GM23338 (cell line): Measurements from ENCODE around the gene ALMS1. TPM values are rescaled to one million over a fixed set of nuclear protein-coding genes. Genes with fewer than 3 reads are reported as not detected.
"Not testable (repeated sequence)": the region's sequence is repeated elsewhere in the genome, so short reads cannot be mapped to it uniquely, and the experiment has no call there.

Source experiments
- ATAC-seq: fragments of 200-7000 bp; cut with Tn5 transposase; 3 replicates; pipeline ENCODE4 v1.9.1; 2020
- DNase-seq: peaks from one replicate; pipeline ENCODE4 v3.0.0-alpha.2; 2015; ENCODE audit warnings: low spot score
- H2AFZ ChIP-seq: fragments of 200-600 bp; sonication (generic); 2 replicates; pipeline ENCODE4 v1.8.0; 2016; ENCODE audit warnings: antibody characterized with exemption, mild to moderate bottlenecking, moderate library complexity
- H3F3A ChIP-seq: fragments of 200-600 bp; sonication (generic); replicated peaks from 2 replicates; pipeline ENCODE4 v1.8.0; 2017; ENCODE audit warnings: antibody characterized with exemption, mixed run types, low read depth
- H3K27ac ChIP-seq: fragments of 200-600 bp; sonication (generic); 2 replicates; pipeline ENCODE4 v1.6.1; 2016; ENCODE audit warnings: low read depth
- H3K27me3 ChIP-seq: fragments of 200-600 bp; sonication (generic); 2 replicates; pipeline ENCODE4 v1.8.0; 2016; ENCODE audit warnings: mild to moderate bottlenecking, mixed run types, moderate library complexity; ENCODE audit not compliant: insufficient read depth
- H3K36me3 ChIP-seq: fragments of 200-600 bp; sonication (generic); 2 replicates; pipeline ENCODE4 v1.8.0; 2016; ENCODE audit warnings: mild to moderate bottlenecking; ENCODE audit not compliant: insufficient read depth
- H3K4me1 ChIP-seq: fragments of 200-600 bp; sonication (generic); 2 replicates; pipeline ENCODE4 v1.8.0; 2016; ENCODE audit warnings: mild to moderate bottlenecking, moderate library complexity; ENCODE audit not compliant: insufficient read depth
- H3K4me2 ChIP-seq: fragments of 200-600 bp; sonication (generic); 2 replicates; pipeline ENCODE4 v1.7.1; 2017; ENCODE audit warnings: mixed run types
- H3K4me3 ChIP-seq: fragments of 200-600 bp; sonication (generic); 2 replicates; pipeline ENCODE4 v1.6.1; 2016; ENCODE audit warnings: mixed run types
- H3K79me2 ChIP-seq: fragments of 200-600 bp; sonication (generic); replicated peaks from 2 replicates; pipeline ENCODE4 v1.8.0; 2017; ENCODE audit warnings: mild to moderate bottlenecking; ENCODE audit not compliant: insufficient read depth
- H3K9me2 ChIP-seq: fragments of 200-600 bp; sonication (generic); 2 replicates; pipeline ENCODE4 v1.8.0; 2017; ENCODE audit not compliant: insufficient read depth
- H4K20me1 ChIP-seq: fragments of 200-600 bp; sonication (generic); replicated peaks from 2 replicates; pipeline ENCODE4 v1.8.0; 2017; ENCODE audit warnings: mild to moderate bottlenecking; ENCODE audit not compliant: insufficient read depth
- H3K27ac Mint-ChIP-seq: 2 replicates; pipeline ENCODE4 v1.8.0; 2020; ENCODE audit warnings: inconsistent platforms, mild to moderate bottlenecking, moderate library complexity, mixed read lengths
- H3K27me3 Mint-ChIP-seq: 3 replicates; pipeline ENCODE4 v1.8.0; 2022; ENCODE audit warnings: low read depth, mild to moderate bottlenecking, moderate library complexity, mixed read lengths, inconsistent platforms; ENCODE audit not compliant: insufficient read depth, poor library complexity
- H3K36me3 Mint-ChIP-seq: 3 replicates; pipeline ENCODE4 v1.8.0; 2021; ENCODE audit warnings: low read depth, mild to moderate bottlenecking, inconsistent platforms, moderate library complexity, mixed read lengths
- H3K4me1 Mint-ChIP-seq: 3 replicates; pipeline ENCODE4 v1.8.0; 2020; ENCODE audit warnings: mild to moderate bottlenecking, inconsistent platforms, mixed read lengths
- H3K4me3 Mint-ChIP-seq: 3 replicates; pipeline ENCODE4 v1.8.0; 2021; ENCODE audit warnings: moderate library complexity, mild to moderate bottlenecking, inconsistent platforms, mixed read lengths
- H3K9me3 Mint-ChIP-seq: 3 replicates; pipeline ENCODE4 v1.8.0; 2020; ENCODE audit warnings: moderate library complexity, mild to moderate bottlenecking, inconsistent platforms, mixed read lengths
- EZH2 ChIP-seq: fragments of 200-600 bp; sonication (generic); IDR thresholded peaks from one replicate; pipeline ENCODE4 v1.8.0; 2017; ENCODE audit warnings: antibody characterized with exemption, mild to moderate bottlenecking, low read depth; ENCODE audit not compliant: unreplicated experiment
- EZH2phosphoT487 ChIP-seq: fragments of 200-600 bp; sonication (generic); IDR thresholded peaks from one replicate; pipeline ENCODE4 v1.8.1; 2018; ENCODE audit warnings: antibody characterized with exemption; ENCODE audit not compliant: unreplicated experiment
- JUNB ChIP-seq: IDR thresholded peaks from one replicate; pipeline ENCODE4 v1.6.1; 2016; ENCODE audit warnings: antibody characterized with exemption; ENCODE audit not compliant: unreplicated experiment
- NANOG ChIP-seq: IDR thresholded peaks from 2 replicates; pipeline ENCODE4 v1.6.1; 2016; ENCODE audit warnings: antibody characterized with exemption, borderline replicate concordance
- POLR2AphosphoS5 ChIP-seq: IDR thresholded peaks from 2 replicates; pipeline ENCODE4 v1.6.1; 2016; ENCODE audit warnings: antibody characterized with exemption, low read depth
- STAT1 ChIP-seq: IDR thresholded peaks from one replicate; pipeline ENCODE4 v1.6.1; 2016; ENCODE audit warnings: antibody characterized with exemption; ENCODE audit not compliant: unreplicated experiment
- ZNF114 ChIP-seq: fragments of 250-450 bp; sonication (Bioruptor Pico); IDR thresholded peaks from 2 replicates; pipeline ENCODE4 v1.5.0; 2020; ENCODE audit warnings: mild to moderate bottlenecking, moderate library complexity
- ZNF331 ChIP-seq: fragments of 250-450 bp; sonication (Bioruptor Pico); IDR thresholded peaks from 2 replicates; pipeline ENCODE4 v1.5.0; 2020; ENCODE audit warnings: low read depth, mild to moderate bottlenecking, moderate library complexity
- polyA plus RNA-seq: library from polyadenylated mRNA; unstranded; fragments of >200 nt; fragmentation: Nextera tagmentation; extraction: Ambion mirVana; gene quantifications from 2 replicates; pipeline ENCODE4 v1.2.1, GENCODE V29; 2016
- total RNA-seq: library from RNA; depleted of rRNA; stranded (reverse); fragments of >200 nt; shearing (Covaris generic); gene quantifications from 2 replicates; pipeline ENCODE4 v1.2.3, GENCODE V29; 2014
- TF ChIP-seq, protein P1 (sequence below), 2 experiments: fragments of 200-600 bp in 1 of 2; sonication (generic) in 1 of 2; conservative IDR thresholded peaks; 2 replicates each; pipeline versions ENCODE4 v1.5.1 to v1.6.1; 2016 to 2017; ENCODE audit warnings: antibody characterized with exemption in 2 of 2, low read depth in 2 of 2, mild to moderate bottlenecking in 2 of 2, moderate library complexity in 1 of 2
- TF ChIP-seq, protein P2 (sequence below): IDR thresholded peaks from one replicate; pipeline ENCODE4 v1.6.1; 2018; ENCODE audit warnings: antibody characterized with exemption; ENCODE audit not compliant: unreplicated experiment
- TF ChIP-seq, protein P3 (sequence below): IDR thresholded peaks from 2 replicates; pipeline ENCODE4 v1.6.1; 2016; ENCODE audit warnings: antibody characterized with exemption

Gene ALMS1
- total and polyA plus RNA-seq, 2 experiments from 2014 or later: 38.8 to 65.7 TPM

DNA sequence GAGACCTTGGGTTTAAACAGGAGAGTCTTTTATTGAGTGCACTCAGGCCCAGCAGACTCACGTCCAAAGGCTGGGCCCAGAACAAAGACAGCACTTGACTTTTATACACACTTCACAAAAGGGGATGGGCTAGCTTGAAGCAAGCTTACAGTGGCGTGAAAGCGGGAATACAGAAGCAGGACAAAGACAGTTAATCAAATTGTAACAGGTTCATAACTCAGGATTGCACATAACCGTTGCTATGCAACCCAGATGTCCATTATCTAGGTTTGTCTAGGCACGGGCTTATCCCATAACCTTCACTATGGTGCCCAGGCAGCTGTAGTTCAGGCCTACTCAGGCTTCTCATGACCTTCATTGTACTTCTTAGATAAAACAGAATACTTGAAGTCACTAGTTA lies 175.2 kb downstream of the ALMS1 start:
- not testable (repeated sequence) for H3K27me3 ChIP-seq, H2AFZ ChIP-seq, H3K79me2 ChIP-seq, H3K4me1 ChIP-seq, H3K36me3 Mint-ChIP-seq, H3K27me3 Mint-ChIP-seq, H3K9me2 ChIP-seq, H3F3A ChIP-seq, H4K20me1 ChIP-seq, H3K27ac ChIP-seq, DNase-seq, H3K4me2 ChIP-seq, H3K9me3 Mint-ChIP-seq, H3K4me3 ChIP-seq, H3K27ac Mint-ChIP-seq, H3K36me3 ChIP-seq, ATAC-seq, H3K4me3 Mint-ChIP-seq
- H3K4me1 Mint-ChIP-seq: peaks cover 11% of the 10 kb centered on the region; the same call in 2 of the 3 replicates

DNA sequence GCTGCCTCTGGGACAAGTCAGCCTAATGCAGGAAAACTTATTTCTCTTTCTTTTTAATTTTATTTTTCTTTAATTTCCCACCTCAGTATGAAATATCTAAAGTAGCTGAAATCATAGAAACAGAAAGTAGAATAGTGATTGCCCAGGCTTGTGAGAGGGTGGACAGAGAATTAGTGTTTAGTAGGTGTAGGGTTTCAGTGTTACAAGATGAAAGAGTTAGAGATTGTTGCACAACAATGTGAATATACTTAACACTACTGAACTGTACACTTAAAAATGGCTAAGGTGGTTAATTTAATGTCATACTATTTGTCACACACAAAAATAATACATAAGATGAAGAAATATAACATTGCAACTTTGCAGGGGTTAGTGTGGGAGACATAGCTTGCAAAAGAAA lies 175.8 kb downstream of the ALMS1 start:
- Histone ChIP-seq H3K9me2 (no peaks in the 10 kb centered on the region), H3K4me2 (no peak overlapping the region), H2AFZ (no peak overlapping the region), H3K36me3 (no peaks in the 10 kb centered on the region), H4K20me1 (no peaks in the 10 kb centered on the region), H3K4me1 (no peaks in the 10 kb centered on the region), H3K79me2 (no peaks in the 10 kb centered on the region), H3K4me3 (no peak overlapping the region), H3K27me3 (no peaks in the 10 kb centered on the region), H3K27ac (no peak overlapping the region), H3F3A (no peaks in the 10 kb centered on the region)
- no peak for ATAC-seq
- Mint-ChIP-seq H3K36me3 (peaks cover 7% of the 10 kb centered on the region), H3K9me3 (no peaks in the 10 kb centered on the region), H3K27me3 (no peaks in the 10 kb centered on the region), H3K27ac (no peak overlapping the region), H3K4me1 (peaks cover 11% of the 10 kb centered on the region; the same call in 2 of the 3 replicates), H3K4me3 (no peak overlapping the region)
- DNase-seq: no peak
- no peak for TF ChIP-seq STAT1
- TF ChIP-seq, protein P1, sequence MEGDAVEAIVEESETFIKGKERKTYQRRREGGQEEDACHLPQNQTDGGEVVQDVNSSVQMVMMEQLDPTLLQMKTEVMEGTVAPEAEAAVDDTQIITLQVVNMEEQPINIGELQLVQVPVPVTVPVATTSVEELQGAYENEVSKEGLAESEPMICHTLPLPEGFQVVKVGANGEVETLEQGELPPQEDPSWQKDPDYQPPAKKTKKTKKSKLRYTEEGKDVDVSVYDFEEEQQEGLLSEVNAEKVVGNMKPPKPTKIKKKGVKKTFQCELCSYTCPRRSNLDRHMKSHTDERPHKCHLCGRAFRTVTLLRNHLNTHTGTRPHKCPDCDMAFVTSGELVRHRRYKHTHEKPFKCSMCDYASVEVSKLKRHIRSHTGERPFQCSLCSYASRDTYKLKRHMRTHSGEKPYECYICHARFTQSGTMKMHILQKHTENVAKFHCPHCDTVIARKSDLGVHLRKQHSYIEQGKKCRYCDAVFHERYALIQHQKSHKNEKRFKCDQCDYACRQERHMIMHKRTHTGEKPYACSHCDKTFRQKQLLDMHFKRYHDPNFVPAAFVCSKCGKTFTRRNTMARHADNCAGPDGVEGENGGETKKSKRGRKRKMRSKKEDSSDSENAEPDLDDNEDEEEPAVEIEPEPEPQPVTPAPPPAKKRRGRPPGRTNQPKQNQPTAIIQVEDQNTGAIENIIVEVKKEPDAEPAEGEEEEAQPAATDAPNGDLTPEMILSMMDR (conservative IDR thresholded peaks at IDR 0.05; ENCODE audit: low read depth in 2 of 2): no peak
- TF ChIP-seq POLR2AphosphoS5: no peak
- TF ChIP-seq, protein P2, sequence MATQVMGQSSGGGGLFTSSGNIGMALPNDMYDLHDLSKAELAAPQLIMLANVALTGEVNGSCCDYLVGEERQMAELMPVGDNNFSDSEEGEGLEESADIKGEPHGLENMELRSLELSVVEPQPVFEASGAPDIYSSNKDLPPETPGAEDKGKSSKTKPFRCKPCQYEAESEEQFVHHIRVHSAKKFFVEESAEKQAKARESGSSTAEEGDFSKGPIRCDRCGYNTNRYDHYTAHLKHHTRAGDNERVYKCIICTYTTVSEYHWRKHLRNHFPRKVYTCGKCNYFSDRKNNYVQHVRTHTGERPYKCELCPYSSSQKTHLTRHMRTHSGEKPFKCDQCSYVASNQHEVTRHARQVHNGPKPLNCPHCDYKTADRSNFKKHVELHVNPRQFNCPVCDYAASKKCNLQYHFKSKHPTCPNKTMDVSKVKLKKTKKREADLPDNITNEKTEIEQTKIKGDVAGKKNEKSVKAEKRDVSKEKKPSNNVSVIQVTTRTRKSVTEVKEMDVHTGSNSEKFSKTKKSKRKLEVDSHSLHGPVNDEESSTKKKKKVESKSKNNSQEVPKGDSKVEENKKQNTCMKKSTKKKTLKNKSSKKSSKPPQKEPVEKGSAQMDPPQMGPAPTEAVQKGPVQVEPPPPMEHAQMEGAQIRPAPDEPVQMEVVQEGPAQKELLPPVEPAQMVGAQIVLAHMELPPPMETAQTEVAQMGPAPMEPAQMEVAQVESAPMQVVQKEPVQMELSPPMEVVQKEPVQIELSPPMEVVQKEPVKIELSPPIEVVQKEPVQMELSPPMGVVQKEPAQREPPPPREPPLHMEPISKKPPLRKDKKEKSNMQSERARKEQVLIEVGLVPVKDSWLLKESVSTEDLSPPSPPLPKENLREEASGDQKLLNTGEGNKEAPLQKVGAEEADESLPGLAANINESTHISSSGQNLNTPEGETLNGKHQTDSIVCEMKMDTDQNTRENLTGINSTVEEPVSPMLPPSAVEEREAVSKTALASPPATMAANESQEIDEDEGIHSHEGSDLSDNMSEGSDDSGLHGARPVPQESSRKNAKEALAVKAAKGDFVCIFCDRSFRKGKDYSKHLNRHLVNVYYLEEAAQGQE: no peak
- no peak for TF ChIP-seq ZNF114 (CRISPR knock-in tag)
- TF ChIP-seq EZH2: no peak
- no peak for TF ChIP-seq EZH2phosphoT487
- TF ChIP-seq, protein P3, sequence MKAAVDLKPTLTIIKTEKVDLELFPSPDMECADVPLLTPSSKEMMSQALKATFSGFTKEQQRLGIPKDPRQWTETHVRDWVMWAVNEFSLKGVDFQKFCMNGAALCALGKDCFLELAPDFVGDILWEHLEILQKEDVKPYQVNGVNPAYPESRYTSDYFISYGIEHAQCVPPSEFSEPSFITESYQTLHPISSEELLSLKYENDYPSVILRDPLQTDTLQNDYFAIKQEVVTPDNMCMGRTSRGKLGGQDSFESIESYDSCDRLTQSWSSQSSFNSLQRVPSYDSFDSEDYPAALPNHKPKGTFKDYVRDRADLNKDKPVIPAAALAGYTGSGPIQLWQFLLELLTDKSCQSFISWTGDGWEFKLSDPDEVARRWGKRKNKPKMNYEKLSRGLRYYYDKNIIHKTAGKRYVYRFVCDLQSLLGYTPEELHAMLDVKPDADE: no peak
- TF ChIP-seq ZNF331 (CRISPR knock-in tag): no peak
- no peak for TF ChIP-seq JUNB
- no peak for TF ChIP-seq NANOG
